HG03378 (cell line): ENCODE measurements around the gene ETDA.
A peak's percentile ranks its signal among the peaks of the same experiment; 100 is the strongest.
"Not testable (repeated sequence)": the region's sequence is repeated elsewhere in the genome, so short reads cannot be mapped to it uniquely, and the experiment has no call there.

ENCODE experiments used
- ATAC-seq: cut with Tn5 transposase; IDR thresholded peaks from one replicate; pipeline ENCODE4 v1.9.1; 2021; ENCODE audit warnings: mild to moderate bottlenecking, moderate library complexity; ENCODE audit not compliant: unreplicated experiment

ETDA gene

DNA sequence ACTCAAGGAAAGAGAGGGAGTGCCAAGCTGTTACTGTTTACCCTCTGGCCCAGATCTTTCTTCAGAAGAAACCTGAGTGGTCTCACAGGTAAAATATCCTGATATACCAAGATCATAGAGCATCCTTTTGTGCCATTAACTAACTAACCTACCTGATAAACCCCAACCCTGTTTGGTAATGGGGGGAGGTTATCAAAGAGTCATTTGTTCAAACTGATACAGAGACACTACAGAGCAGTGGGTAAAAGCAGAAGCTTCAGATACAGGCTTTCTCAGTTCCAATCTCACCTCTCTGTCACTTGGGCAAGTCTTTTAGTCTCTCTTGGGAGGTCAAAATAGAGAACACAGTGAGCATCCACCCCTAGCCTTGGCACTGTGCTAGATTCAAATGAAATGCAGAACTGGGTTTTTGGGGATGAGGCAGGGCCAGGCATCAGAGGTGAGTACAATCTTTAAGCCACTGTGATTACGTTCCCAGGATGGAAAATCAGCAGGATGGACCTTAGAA lies at the start of gene ETDA:
Gene ETDA (plus strand): TSS at position 51 of the 508 bp plus-strand sequence. CDS start 1,216 bp downstream, outside the sequence.
- not testable (repeated sequence) for ATAC-seq

DNA sequence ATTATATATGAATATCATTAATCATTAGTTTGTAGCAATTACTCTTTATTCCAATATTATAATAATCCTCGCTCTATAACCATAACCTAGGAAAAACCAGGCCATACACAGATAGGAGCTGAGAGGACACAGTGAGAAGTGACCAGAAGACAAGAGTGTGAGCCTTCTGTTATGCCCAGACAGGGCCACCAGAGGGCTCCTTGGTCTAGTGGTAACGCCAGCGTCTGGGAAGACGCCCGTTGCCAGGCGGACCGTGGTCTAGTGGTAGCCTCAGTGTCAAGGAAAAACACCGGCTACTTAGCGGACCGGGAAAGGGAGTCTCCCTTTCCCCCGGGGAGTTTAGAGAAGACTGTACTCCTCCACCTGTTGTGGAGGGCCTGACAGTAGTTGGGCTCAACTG lies 45.4 kb upstream of the ETDA start:
- not testable (repeated sequence) for ATAC-seq

DNA sequence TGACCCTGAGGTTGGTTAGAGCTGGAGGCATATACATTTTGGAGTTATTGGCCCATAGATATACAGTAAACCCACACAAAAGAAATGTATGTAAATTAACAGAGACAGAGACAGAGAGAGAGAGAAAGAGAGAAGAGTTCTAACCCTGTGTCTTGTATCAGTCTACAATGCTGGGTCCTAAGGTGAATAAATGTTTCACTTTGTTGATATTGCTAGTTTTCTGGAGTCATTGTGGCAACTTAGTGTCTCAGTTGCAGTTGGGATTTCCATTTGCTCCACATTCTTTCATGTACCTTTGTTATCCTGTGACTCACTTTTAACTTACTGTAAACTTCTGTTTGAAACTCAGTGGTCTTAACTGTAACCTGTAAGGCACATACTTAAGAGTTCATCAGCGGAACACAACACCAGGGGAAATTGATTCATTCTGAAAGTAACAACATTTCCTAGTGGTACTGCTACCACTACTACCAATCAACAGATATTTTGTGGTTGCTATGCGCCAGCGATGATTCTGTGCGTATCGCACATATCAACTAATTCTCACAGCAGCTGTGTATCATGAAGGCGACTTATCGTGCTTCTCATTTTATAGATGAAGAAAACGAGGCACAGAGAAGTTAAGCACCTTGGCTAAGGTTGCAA lies 38.5 kb upstream of the ETDA start:
- peak; percentile 78 for ATAC-seq

DNA sequence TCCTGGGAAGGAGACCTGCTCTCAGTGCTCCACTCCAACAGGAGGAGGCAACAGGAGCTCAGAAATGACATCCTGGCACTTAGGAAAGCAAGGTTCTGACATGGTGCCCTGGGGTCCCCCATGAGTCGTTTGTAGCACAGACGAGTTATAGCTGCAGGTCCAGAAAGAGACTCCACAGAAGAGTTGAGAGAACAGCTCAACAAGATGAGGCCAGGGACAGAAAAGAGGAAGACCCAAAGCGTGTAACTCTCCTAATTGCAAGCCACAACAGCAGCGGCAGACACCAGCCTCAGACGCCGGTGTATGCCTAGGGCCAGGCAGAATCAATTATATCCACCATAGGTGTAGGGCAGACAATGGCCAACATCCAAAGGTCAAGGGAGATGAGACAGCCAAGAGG lies 5.9 kb upstream of the ETDA start:
- ATAC-seq: not testable (repeated sequence)

DNA sequence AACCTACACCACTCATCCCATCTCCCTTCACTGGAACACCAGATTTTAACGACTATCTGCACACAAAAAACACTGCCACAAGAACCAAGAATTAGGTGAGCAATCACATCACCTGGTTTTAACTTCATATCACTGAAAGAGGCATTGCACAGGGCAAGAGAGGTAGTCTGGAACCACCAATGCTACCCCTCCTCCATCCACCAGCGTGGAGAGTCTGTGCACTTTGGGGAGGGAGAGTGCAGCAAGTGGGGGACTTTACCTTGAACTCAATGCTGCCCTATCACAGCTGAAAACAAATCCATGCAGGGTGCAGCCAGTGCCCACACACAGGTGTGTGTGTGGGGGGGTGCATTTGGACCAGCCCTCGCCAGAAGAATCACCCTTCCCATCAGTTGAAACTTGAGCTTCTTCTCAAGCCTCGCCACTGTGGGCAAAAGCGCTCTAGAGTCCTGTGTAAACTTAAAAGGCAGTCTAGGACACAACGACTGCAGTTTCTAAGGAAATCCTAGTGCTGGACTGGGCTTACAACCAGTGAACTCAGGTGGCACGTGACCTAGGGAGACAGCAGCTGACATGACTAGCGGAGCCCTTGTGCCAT lies 4.3 kb downstream of the ETDA start:
- not testable (repeated sequence) for ATAC-seq

DNA sequence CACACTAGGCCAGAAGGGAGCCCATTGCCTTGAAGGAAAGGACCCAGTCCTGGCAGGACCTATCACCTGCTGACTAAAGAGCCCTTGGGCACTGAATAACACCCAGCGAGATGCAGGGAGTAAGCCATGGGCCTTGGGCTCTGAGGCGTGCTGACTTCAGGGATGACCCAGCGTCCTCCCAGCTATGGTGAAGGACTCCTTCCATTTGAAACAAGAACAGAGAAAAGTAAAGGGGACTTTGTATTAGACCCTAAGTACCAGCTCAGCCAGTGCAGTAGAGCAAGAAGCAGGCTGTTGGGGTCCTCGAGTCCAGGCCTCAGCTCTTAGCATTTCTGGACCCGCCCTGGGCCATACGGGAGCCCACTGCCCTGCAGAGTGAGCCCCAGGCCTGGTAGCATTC lies 5.1 kb downstream of the ETDA start:
- ATAC-seq: no peak

DNA sequence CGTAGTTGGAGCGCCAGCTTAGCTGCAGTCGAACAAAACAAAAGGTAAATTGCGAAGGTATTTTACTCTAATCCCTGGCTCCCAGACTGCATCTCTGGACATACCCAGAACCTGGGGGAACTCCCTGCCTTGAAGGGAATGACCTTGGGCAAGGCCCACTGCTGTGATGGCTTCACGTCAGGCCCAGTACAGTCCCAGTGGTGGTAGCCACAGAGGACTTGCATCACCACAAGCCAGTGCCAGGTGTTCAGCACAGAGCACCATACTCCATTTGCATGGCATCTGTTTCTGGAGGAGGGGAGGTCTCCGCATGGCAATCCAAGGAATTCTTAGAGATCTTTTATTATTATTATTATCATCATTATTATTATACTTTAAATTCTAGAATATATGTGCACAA lies 5.6 kb downstream of the ETDA start:
- no peak for ATAC-seq

DNA sequence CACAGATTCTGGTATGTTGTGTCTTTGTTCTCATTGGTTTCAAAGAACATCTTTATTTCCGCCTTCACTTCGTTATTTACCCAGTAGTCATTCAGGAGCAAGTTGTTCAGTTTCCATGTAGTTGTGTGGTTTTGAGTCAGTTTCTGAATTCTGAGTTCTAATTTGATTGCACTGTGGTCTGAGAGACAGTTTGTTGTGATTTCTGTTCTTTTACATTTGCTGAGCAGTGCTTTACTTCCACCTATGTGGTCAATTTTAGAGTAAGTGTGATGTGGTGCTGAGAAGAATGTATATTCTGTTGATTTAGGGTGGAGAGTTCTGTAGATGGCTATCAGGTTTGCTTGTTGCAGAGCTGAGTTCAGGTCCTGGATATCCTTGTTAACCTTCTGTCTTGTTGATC lies 9.1 kb downstream of the ETDA start:
- not testable (repeated sequence) for ATAC-seq

DNA sequence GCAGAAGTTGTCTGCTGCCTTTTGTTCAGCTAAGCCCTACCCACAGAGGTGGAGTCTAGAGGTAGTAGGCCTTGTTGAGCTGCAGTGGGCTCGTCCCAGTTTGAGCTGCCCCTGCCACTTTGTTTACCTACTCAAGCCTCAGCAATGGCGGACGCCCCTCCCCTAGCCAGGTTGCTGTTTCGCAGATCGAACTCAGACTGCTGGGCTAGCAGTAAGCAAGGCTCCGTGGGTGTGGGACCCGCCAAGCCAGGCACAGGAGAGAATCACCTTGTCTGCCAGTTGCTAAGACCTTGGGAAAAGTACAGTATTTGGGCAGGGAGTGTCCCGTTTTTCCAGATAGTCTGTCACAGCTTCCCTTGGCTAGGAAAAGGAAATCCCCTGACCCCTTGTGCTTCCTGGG lies 11.5 kb downstream of the ETDA start:
- ATAC-seq: not testable (repeated sequence)

DNA sequence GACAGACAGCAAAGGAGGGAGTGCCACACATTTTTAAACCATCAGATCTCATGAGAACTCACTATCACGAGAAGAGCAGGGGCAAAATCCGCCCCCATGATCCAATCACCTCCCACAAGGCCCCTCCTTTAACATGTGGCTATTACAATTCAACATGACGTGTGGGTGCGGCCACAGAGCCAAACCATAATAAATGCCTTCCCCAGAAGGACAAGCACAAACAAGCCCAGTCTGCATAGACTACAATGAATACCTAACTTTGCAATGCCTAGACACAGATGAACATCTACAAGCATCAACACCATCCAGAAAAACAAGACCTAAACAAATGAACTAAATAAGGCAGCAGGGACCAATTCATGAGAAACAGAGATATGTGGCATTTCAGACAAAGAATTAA lies 12.3 kb downstream of the ETDA start:
- ATAC-seq: no peak

DNA sequence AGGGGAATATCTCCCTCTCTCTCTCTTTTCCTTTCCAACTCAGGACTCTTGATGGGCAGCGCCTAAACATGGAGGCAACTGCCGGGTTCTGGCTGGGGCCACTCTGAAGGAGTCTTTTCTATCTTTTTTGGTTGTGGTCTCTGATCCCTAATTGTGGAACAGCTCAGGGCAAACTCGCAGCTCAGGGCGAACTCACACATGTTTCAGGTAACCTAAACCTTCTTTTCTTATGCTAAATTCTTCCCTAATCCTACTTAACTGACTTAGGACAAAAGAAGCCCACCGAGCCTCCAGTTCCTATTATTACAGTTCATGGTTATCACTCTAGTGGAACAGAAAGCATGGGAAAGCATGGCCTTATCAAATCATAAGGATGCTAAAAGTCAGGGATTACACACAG lies 21.3 kb downstream of the ETDA start:
- ATAC-seq: no peak

DNA sequence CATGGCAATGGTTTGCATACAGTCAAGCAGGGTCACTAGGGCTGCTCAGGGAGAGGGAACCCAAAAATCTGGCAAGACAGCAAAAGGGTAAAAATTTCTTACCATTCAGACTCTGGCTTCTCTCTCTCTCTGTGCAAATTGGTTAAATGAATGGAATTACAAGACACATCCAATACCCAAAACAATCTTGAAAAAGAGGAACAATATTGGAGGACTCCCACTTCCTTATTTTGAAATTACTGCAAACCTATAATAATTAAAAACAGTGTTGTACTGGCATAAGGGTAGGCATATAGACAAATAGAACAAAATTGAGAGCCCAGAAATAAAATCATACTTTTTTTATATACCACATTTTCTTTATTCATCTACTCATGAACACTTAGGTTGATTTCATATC lies 24.1 kb downstream of the ETDA start:
- ATAC-seq: no peak

DNA sequence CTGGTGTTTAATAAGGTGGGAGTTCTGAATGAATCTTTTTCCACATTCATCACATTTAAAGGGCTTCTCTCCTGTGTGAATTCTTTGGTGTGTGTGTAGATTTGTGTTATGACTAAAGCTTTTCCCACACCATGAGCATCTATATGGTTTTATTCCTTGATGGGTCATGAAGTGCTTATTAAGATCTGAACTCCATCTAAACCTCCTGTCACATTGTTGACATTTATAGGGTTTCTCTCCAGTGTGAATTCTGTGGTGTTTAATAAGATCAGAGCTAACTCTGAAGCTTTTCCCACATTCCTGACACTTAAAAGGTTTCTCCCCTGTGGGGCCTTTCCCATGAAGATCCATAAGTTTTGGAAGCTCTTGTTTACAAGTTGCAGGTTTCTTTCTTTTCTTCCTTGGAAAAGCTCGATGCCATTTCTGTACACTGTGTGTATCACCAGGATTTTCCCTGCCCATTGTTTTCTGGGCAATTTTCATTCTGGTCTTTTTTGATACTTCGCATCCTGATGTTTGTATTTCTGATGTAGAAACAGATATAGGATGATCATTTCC lies 35.5 kb downstream of the ETDA start:
- no peak for ATAC-seq

DNA sequence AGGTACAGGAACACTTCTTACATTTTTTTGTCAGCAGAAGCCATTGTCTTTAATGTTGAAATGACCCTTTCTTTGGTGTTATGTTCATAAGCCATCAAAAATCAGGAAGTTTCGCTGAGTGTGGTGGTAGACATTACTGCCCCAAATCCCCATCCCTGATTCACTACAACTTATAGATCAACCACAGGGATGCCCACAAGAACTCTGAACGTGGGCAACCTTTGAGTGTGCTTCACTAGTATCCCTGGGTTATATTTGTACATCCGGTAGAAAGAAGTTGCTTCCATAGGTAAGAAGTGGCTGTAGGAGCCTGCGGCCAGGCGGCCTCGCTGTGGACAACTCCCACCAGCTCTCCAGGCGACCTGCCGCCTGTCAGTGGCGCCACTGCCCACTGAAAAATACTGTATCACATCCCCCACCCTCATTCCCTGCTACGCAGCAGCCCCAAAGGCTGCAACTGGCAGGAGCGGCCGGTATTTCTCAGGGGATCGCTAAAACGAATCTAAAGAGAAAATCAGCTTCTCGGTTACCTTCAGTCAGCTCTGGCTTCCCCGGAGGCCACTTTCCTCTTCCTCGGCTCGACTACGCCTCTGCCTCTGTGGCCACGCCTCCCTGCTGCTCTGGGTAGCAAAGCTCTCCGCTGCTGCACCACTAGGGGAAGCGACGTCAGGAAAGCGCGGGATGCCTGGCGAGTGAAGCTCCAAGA lies 43.5 kb downstream of the ETDA start:
- ATAC-seq: peak; percentile 81

DNA sequence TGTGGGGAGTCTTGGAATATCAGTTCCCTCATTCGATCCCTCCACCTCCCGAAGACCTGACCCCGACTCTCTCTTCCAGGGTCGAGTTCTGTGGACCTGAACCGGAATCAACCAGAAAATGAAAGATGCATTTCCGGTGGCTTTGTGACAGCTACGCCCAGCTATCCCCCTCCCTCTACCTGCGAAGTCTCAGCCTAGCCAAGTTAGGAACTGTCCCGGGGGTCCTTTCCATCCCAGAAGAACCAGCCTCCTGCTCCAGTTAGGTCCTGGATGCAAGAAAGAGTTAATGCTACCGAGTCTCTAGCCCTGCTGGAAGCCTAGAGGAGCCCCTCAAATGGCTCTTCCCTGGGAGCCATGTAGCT lies 44.1 kb downstream of the ETDA start:
- ATAC-seq: peak; percentile 38

DNA sequence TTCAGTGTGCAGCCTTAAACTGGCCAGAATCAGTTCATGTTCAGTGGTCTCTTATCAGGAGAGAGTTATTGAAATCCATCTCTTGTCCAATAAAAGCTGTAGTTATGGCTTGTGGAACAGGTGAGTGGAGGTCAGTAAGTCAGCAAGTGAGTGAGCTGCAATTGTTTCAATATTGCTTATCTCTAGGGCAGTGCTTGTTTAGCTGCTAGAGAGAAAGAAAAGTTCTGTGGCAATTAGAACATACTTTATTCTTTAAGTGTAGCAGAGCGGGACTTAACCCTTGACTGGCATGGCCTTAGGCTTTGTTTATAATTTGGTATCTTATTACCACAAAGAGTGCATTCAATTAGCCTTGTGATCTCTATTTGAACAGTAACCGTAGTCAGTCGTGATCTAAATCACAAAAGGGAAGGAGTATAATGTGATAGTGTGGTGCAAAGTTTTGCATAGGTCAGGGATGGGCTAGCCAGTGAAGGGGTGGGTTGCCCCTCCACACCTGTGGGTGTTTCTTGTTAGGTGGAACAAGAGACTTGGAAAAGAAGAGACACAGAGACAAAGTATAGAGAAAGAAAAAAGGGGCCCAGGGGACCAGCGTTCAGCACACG lies 50.5 kb downstream of the ETDA start:
- ATAC-seq: no peak
